SK-N-SH treated with all-trans-retinoic acid at 6 μM for 48 hours (cell line): Measurements from ENCODE around the gene DNAH11.

Experiments
- PATZ1 ChIP-seq: fragments of 250-450 bp; sonication (Bioruptor Pico); IDR thresholded peaks from 2 replicates; pipeline ENCODE4 v1.8.0; 2020; ENCODE audit warnings: mild to moderate bottlenecking, moderate library complexity, borderline replicate concordance
- POU6F1 ChIP-seq: fragments of 250-450 bp; sonication (Bioruptor Pico); IDR thresholded peaks from 2 replicates; pipeline ENCODE4 v1.8.0; 2021; ENCODE audit warnings: low read depth, mild to moderate bottlenecking, moderate library complexity, borderline replicate concordance
- TSHZ2 ChIP-seq: fragments of 250-450 bp; sonication (Bioruptor Pico); IDR thresholded peaks from 2 replicates; pipeline ENCODE4 v1.5.0; 2020; ENCODE audit warnings: mild to moderate bottlenecking, moderate library complexity

GRCh38 chr7:21603972-21604749 lies 61.3 kb downstream of the DNAH11 start:
- TF ChIP-seq PATZ1 (CRISPR knock-in tag) = no peak
- no peak for TF ChIP-seq POU6F1
- TF ChIP-seq TSHZ2 (CRISPR knock-in tag) = no peak
